GM18517 (cell line): ENCODE data around the gene SPOUT1.
A peak's percentile ranks its signal among the peaks of the same experiment; 100 is the strongest.

Experiments used
- ATAC-seq: cut with Tn5 transposase; IDR thresholded peaks from one replicate; pipeline ENCODE4 v1.9.1; 2021; ENCODE audit warnings: mild to moderate bottlenecking, moderate library complexity; ENCODE audit not compliant: unreplicated experiment

Gene SPOUT1

GRCh38 chr9:128773049-128773448, 56.5 kb downstream of the SPOUT1 start:
- no peak for ATAC-seq

DNA sequence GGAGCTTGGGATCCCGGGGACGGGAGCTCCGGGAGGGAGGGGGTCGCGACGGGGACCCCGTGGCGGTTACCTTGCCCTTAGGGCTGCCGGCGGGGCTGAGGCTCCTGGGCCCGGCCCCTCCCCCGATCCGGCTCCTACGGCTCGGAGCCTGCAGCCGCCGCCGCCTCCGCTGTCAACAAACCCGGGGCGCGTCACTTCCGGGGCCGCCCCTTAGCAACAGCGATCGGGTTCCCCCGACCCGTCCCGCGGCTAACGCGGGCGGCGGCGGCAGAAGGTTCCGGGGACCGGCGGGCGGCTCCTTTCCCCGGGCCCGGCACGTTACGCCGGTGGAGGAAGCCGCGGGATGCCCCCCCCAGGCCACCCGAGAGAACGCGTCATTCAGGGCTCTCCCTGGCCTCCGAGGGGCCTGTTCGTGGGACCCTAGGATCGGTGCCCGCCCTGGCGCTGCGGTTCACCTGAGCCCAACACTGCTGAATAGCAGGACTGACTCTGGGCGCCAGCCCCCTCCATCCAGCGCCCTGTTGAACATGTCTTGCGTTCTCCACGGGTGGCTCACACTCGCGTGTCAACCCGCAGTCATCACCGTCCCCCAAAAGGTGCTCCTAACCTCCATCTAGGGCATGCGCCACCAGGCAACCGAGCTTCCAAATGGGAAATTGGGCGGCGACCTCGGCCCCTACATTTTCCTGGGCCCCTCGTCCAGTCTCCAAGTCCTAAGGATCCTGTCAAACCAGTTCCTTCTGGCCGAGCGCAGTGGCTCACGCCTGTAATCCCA, 57.7 kb downstream of the SPOUT1 start, which contains the start of gene ZER1:
Gene ZER1, minus strand, starts transcription at position 183 of the 775 bp plus-strand sequence. CDS start 16,362 bp downstream, outside the sequence.
- ATAC-seq: peak; percentile 68

DNA sequence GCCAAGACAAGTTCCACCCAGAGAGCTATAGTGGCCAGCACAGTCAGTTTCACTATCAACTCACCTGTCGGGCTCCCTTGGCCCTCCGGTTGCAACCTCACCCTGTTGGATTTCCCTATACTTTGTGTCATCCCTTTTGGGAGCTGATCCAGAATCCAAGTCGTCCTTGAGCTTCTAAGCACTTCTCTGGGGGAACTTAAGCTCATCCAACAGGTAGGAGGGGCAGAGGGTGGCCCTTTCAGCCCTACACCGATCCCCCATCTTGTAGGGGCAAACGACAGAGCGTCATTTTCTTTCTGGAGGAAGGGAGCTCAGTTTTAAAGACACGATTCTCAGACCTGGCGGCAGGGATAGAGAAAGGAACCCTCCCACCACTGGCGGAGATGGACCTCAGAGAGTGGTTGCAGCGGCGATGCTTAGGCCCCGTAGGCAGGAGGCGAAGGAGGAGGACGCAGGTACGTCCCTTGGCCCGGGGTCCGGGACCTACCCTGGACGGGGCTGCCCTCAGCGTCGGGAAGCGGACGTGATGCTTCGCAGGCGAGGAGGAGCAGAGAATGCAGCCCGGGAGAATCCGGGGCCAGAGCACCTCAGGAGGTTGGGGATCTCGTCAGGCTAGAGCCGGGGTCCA, 58.4 kb downstream of the SPOUT1 start:
- peak; percentile 28 for ATAC-seq

GRCh38 chr9:128770286-128771030, 59.1 kb downstream of the SPOUT1 start:
- no peak for ATAC-seq
